HG03432 (cell line): Measurements from ENCODE around the gene DLG2.
"Not testable (repeated sequence)": the region's sequence is repeated elsewhere in the genome, so short reads cannot be mapped to it uniquely, and the experiment has no call there.

ENCODE experiments used
- ATAC-seq: cut with Tn5 transposase; IDR thresholded peaks from one replicate; pipeline ENCODE4 v1.9.1; 2021; ENCODE audit warnings: mild to moderate bottlenecking, moderate library complexity; ENCODE audit not compliant: unreplicated experiment

The DLG2 gene

GRCh38 chr11:83643115-83643514, 1984.0 kb downstream of the DLG2 start:
- ATAC-seq = peak; percentile 82

- ATAC-seq = no peak
Observed at GRCh38 chr11:83642500-83642899, 1984.6 kb downstream of the DLG2 start.

DNA sequence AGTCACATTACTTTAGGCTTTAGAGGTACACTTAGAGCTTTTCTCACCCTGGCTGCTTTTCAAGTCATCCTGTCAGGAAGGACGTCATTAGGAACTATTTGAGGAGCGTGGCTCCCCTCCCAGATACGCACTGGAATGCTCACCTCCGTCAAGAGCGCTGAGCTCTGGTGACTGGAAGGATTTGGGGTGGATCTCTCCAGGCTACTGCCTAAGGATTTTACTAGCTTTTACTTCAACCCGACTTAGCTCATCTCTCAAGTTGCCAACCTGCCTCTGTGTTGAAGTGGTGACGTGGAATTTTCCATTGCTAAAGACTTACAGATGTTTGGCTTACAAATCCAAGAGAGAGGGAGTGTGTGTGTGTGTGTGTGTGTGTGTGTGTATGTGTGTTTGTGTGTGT, 1985.6 kb downstream of the DLG2 start:
- no peak for ATAC-seq

DNA sequence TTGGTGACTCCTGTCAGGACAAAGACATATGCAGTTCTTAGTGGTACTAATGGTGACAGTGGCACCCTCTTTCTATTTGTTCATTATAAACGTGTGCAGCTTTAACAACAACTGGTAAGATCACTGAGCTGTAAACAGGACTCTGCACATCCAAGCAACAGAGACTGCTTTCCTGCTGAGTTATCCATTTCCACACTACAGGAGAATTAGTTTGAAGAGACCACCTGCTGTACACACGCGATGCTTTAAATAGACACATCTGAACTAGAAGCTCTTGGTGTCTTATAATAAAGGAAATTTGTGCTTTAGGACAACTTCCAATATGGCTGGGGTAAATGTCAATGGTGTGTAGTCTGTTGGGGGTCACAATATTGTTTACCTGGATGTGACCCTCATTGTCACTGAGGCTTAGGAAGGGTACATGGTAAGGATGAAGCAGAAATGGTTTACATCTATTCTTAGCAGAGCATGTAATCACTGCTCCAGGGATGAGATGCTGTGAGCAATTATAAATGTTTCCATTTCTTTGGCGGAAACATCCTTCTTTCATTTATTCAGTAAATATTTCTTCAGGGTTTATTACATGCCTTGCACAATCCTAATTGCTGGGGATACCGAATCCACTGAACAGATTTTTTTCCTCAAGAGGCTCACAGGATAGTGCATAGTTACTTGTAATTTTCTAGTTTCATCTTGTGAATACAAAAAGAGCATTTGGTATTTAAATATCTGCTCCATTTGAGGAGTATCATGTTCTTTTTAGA, 1987.0 kb downstream of the DLG2 start:
- ATAC-seq = no peak

DNA sequence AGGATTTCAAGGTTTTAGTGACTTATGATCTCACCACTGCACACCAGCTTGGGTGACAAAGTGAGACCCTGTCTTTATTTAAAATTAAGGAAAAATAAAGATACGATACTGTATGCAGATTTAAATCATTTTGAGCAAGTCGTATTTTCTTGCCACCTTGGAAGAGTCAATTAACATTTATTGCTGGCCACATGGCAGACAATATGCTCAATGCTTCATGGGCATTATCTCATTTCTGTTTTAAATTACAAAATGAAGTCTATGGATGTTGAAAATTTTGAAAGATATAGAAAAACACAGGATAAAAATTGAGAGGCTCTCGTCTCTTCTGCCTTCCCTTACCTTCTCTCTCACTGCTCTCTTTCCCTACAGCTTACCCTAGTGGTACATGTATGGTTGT, 1992.0 kb downstream of the DLG2 start:
- ATAC-seq = no peak

DNA sequence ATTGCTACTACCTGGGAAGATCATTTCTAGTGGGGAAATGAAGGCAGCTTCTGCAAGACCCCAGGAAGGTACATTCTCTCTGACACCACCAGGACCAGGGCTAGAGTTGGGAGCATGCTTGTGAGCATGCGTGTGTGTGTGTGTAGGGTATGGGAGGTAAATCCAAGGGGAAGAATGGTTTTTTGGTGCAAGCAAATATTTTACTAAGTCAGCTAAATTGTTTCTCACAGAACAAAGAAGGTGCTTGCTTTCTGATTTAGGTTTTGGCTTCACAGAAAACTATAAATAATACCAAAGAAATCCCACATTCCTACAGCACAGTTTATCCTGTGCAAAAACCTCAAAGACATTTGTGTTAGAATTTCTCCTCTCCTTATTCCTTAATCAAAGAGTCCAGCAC, 1996.9 kb downstream of the DLG2 start:
- ATAC-seq = no peak

DNA sequence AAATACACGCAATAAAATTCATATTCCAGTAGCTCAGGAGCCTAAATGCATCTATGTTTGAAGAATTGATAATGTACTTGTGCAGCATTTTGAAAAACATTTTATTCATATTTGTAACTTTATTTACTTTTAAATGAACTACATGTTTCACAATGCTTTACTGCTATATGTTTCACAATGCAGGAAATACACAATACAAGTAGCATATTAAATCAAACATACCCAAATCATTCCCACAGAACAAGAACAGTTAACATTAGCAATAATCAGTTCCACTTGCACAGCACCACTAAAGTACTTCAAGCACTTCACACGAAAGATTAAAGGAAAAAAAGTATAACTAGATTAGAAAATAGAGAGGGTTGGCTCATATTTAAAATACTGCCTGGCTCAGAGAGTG, 1997.4 kb downstream of the DLG2 start:
- ATAC-seq = no peak

DNA sequence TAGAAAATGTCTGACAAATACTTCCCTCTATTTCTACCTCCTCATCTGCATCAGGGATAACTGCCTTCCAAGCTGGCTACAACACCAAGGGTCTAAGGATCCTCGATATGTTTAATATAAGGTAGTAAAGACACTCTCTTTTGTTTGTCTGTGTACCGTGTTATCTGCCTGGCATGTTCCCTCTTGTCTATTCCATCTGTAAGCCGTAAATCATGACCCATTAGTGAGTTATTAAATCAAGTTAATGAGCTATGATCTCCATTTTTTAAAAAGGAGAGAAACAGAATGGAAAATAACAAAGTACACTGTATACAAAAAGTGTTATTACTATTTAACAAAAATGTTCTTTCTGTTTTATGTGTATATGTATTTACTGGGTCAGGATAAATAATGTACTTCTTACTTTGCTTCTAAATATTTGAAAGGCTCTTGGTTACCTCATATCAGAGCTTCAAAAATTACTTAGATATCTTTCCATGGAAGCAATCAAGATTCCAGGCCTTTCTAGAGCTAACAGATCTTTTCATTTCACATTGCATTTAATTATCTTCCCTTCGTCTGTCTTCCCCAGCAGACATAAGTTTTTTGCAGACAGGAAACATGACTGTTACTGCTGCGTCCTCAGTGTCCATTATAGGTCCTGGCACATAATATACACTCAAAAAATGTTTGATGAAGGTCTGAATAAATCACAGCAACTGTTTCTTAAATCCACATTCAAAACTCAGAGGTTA, 1998.4 kb downstream of the DLG2 start:
- ATAC-seq = no peak

DNA sequence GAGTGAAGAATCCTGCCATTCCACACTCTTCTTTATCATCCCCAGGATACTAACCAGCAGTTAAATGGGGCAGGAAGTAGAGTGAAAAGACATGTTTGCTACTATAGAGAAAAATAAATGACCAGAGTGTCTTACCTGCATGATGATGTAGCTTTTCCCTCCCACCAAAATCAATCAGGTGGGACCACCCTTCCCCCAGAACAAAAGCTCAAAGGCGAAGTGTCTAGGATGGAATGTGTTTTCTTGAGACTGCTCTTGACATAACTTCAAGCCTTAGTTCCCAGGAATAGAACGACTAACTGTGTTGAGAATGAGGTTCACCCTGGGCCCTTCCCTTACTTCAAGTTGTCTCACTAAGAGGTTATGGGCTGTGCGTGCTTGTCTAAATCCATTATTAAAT, 2001.8 kb downstream of the DLG2 start:
- ATAC-seq = no peak

DNA sequence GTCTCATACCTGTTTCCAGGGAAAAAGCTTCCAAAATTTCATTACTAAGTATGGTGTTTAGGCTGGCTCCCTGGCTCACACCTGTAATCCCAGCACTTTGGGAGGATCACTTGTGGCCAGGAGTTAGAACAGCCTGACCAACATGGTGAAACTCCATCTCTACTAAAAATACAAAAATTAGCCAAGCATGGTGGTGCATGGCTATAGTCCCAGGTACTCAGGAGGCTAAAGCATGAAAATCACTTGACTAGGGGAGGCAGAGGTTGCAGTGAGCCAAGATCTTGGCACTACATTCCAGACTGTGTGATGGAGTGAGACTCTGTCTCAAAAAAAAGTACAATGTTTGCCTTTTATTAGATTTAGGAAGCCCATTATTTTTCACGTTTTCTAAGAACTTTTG, 2009.5 kb downstream of the DLG2 start:
- no peak for ATAC-seq

- peak; percentile 40 for ATAC-seq
Observed at GRCh38 chr11:83613767-83614121, 2013.4 kb downstream of the DLG2 start.

DNA sequence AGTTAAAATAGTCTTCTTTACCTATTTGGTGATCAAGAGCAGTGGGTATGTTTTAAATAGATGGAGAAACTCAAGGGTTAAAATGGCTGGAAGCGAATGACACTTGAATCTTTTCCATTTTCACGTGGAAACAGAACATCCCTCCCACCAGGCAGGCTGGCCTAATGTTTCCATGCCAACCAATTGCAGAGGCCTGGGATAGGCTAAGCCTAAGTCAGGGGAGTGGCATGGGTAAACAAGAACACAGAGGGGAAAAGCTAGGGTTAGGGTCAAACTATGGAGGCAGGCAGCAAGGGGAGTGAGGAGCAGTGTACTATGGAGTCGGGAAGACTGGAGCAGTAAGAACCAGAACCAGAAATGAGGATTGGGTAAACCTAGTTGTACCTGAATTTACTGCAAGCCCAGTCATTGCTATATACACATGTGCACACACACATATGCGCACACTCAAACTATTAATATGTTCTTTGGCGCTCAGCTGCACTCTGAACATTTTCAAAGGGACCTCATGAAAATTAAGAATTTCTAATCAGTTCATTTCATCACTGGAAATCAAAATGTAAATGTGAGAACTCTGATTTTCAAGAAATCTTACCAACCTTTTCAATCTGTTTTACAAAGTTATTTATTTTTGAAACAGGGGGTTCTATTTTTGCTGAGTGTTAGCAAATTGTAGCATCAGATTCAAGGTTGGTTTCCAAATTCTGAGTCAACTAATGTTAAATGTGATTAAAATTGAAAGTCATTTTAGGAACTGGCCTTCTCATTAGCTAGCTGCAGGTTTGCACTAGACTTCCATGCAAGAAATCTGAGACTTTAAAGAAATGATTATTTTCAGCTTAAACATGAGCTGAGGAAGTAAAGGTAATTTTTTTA, 2014.0 kb downstream of the DLG2 start:
- peak; percentile 94 for ATAC-seq

- ATAC-seq = no peak
Observed at GRCh38 chr11:83611600-83611999, 2015.5 kb downstream of the DLG2 start.

DNA sequence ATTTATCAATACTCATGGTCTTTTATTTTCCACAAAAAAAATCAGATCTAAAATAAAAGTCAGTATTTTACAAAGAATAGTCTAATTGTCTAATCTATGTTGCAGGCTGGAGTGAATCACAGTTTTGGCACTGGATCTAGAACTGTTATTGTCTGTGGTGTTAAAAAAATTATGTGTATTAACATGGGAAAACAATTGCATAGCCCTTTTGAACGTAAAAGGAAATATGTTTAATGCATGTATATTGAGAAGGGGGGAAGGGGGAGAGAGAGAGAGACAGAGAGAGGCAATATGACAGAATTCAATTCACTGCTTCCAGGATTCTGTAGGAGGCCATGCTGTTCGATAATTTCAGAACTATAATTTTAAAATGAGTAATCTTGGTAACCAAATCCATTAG, 2016.1 kb downstream of the DLG2 start:
- no peak for ATAC-seq

- no peak for ATAC-seq
Observed at GRCh38 chr11:83609191-83609590, 2018.0 kb downstream of the DLG2 start.

GRCh38 chr11:83608571-83608970, 2018.6 kb downstream of the DLG2 start:
- no peak for ATAC-seq

GRCh38 chr11:83601914-83602527, 2025.1 kb downstream of the DLG2 start:
- no peak for ATAC-seq

DNA sequence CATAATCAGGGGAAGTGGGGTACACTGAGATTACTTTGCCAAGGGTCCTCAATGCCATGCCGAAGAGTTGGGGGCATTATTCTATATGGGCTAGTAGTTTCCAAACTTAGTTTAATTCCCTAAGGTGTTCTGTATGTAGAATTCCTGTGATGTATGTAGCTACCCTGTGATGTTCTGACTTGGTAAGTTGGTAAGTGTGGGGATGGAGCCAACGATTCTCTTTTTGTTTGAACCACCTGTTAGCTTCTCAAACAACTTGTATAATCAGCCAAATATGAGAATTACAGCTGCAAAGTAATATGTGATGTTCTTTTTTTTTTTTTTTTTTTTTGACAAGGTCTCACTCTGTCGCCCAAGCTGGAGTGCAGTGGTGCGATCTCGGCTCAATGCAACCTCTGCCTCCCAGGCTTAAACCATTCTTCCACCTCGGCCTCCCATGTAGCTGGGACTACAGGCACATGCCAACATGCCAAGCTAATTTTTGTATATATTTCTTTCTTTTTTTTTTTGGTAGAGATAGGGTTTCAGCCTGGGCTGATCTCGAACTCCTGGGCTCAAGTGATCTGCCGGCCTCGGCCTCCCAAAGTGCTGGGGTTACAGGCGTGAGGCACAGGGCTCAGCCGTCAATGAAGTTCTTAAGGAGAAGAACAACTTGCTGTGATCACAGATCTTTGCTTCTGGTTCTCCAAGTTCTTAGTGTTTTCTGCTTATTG, 2025.8 kb downstream of the DLG2 start:
- ATAC-seq = no peak

DNA sequence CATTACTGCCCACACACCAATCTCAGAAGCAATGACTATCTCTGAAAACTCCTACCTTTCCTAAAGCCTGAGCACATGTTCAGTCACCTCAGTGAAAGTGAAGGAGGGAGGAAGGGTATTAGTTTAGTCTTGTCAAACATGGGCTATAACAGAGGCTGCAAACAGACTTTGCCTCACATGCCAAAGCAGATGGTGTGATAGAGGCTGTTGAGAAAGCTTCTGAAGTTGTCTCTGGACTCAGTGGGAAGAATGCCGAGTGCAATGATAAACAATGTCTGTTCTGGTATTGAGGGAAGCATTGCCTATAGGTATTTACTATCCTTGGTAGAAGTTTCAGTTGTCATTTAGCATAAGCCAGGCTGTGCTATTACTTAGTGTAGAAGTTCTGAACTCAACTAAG, 2026.5 kb downstream of the DLG2 start:
- ATAC-seq = no peak

DNA sequence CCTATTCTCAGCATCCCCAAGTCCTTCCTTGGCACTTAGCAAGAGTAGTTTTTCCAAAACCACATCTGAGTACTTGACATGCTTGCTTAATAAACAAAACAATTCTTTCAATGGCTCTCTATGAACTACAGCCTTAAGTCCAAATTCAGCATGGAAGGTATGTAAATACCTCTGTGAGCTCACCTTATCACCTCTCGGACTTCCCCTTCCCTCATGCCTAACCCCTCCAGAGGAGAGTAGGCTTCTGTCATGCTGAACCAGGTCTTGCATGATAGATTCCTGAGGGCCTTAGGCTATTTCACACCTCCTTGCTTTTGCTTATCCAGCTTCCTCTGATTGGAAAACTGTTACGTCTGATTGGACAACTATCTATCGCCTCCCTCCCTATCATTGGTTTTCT, 2028.1 kb downstream of the DLG2 start:
- no peak for ATAC-seq

GRCh38 chr11:83587797-83588196, 2039.3 kb downstream of the DLG2 start:
- not testable (repeated sequence) for ATAC-seq
